ENCODE data around the gene LSP1.

The LSP1 gene

DNA sequence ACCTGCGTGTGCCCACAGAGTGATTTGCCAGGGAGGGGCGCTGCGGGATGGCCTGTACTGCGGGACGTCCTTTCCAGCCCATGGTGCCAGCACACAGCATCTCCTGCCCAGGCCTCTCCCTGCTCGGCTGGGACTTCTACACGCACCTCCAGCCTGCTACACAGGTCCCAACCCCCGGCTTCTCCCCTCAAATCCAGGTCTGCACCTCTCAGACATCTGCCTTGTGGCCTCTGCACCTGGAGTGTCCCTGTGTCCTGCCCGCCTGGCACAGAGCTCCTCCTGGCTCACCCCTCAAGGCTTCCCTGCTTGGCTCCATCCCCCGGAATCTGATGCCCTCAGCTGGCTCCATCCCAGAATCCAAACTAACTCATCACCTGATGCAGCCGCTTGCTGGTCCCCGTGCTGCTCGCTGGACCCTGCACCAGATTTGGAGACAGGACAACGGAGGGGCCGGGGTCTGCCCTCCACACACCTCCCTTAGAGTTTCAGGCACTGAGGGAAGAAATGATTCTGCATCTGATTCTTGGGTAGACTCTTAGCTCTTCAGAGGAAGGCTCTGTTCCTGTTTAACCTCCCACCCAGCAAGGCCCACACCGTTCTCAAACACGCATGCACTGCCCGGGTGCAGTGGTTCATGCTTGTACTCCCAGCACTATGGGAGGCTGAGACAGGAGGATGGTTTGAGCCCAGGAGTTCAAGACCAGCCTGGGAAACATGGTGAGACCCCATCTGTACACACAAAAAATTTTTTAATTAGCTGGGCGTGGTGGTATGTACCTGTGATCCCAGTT is 4.0 kb upstream of the LSP1 start:
- DNase-seq (ENCODE audit: low spot score) = no peak

DNA sequence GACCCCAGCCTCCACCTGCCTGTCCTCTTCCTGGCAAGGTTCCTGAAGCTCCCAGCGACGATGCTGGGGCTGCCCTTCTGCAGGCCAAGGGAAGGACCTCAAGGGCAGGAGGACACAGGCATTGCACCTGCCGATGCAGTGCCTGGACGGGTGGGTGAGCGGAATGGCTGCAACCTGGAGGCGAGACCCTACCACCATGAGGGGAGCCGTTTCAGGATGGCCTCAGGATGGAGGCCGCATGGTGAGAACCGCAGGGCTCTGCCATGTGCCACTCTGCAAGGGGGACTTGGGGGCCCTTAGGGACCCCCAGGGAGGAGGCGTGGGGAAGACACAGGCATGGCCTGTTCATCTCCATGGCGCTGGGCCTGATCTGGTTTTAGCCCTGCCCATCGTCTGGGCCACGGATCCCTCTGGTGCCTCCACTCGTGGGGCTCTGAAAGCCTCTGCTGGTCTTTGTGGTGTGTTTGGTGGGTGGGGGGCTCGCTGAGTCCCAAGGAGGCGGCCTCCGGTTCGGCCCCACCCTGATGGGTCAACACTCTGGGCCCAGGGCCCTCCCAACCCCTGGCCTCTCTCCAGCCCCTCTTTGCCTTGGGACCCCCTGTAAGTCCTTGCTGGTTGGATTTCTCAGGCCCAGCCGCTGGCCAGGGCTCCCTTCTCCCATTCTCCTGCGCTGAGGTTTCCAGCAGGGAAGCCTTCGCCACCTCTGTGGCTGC is 1.3 kb upstream of the LSP1 start:
- DNase-seq (ENCODE audit: low spot score) = no peak

DNA sequence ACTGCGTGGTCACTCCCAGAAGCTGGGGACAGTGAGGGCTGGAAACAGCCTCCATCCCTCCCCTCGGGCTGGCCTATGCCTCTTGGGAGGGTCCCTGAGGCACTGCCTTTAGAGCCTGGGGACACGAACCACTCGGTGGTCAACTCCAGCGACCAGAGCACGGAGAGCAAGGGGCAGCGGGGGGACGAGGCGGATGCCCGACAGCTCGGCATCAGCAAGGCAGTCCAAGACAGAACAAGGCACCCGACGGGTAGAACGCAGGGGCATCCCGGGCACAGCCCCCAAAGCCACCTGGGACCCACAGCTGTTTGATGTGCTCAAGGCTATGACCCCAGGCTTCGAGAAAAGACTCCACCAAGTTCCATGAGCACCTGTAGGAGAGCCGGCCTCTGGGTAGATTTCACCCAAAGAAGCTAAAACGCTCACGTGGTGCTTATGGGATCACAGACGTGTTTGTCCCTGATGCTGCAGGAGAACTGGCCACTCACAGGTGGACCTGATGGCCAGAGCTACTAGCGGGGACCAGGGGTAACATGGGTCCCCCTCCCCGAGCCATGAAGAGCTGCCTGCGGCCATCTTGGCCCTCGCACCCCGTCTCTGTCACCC is 510 bp upstream of the LSP1 start:
- DNase-seq (ENCODE audit: low spot score) = no peak

DNA sequence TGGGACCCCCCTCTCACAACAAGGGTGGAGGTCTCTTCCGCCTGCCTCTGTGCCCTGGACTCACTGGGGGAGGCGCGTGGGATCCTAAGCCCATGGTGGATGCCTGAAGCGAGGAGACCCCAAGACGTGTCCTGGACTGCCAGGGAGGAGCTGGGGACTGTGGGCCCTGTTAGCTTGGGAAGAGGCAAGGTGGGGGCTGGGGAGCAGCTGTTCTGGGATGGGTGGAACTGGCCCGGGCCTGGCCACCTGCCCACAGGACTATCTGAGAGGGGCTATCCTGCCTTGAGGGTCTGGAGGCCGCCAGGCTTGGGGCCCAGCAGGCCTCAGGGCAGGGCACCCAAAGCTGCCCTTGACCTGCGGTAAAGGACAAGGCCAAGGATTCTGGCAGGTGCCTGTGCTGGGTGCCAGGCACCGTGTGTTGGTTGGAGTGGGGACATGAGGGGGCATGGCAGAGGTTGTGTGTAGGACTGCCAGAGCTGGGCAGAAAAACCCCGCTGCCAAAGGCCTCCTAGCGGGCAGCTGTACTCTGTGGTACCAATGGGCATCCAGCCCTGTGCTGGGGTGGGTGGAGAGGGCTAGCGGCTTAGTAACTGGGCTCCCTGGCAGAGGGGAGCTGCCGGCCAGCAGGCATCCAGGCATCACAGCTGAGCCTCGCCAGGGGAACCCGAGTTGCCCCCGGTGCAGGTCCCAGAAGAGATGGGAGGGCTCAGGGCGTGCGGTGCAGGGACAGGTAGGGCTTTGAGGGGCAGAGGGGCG is 670 bp downstream of the LSP1 start:
- no peak for DNase-seq (ENCODE audit: low spot score)

DNA sequence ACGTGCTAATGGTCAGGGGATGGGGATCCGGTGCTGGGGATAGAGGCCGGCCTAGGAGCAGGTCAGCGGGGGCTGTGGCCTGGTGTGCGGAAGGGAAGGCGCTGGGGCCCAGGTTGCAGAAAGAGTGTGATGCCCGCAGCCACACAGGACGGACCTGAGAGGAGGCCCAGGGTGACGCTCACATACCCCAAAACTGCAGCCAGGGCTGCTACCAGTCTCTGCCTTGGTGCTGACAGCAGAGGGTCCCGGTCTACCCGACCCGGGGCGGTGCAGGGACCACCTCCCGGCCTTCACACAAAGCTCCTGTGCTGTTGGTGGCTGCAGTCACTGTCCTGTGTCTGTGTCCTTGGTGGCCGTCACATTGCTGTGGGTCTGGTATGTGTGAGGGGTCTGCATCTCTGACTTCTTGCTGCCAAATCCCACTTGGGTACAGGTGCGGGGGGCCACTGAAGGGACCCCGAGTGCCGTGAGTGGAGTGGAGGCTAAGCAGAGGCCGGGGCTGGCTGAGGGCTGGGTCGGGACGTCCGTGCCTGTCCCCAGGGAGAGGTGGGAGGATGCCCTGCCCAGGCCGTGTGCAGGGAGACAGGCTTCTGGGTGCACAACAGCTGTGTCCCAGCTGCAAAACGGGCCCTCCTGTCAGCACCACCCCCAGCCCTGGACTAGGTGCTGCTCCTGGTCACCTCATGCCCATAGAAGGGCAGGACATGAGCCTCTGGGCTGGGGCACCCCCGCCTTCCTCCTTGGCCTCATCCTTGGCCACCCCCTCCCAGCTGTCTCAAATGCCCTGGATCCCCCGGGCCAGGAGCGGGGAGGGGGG is 1.5 kb downstream of the LSP1 start:
- no peak for DNase-seq (ENCODE audit: low spot score)

DNA sequence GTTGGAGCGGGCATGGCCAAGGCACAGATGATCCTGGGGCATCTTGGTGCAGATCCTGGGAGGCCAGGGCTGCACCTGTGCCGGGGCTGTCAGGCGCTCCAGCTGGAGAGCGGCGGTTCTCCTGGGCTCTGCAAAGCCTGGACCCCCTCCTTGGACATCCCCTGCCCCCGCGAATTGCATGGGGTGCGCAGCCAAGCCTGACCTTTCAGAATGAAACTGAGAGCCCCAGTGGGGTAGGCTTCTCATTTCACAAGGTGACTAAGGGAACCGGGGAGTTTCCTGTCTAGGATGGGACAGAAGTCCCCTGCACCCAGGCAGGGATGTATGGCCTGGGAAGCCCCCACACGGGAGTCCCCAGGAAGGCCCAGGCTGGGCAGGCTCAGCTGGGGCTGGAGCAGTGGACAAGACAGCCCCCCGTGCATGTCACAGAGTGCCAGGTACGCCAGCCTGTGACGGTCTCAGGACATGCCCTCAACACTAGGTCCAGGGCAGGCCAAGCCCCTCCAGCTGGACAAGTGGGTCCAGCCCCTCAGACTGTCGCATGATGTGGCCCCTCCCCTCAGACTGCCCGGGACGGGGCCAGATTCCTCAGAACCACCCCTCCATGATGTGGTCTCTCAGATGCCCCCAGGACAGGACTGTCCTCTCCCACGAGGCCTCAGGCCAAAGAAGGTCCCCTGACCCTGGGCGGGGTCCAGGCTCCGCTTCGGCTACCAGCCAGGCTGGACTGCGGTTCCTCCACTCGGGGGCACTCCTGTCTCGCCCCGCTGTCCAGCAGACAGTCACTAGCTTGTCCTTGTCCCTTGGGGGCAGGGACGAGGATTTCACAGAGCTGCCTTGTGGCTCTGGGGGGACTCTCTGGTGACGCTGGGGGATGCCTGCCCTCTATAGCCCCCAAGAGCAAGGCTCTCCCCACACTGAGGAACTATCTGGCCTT is 2.3 kb downstream of the LSP1 start:
- DNase-seq (ENCODE audit: low spot score) = no peak

- DNase-seq (ENCODE audit: low spot score) = no peak
These were observed 3.0 kb downstream of the LSP1 start for GRCh38 chr11:1855886-1856265.

GRCh38 chr11:1856306-1857005 is 3.6 kb downstream of the LSP1 start:
- DNase-seq (ENCODE audit: low spot score) = no peak

DNA sequence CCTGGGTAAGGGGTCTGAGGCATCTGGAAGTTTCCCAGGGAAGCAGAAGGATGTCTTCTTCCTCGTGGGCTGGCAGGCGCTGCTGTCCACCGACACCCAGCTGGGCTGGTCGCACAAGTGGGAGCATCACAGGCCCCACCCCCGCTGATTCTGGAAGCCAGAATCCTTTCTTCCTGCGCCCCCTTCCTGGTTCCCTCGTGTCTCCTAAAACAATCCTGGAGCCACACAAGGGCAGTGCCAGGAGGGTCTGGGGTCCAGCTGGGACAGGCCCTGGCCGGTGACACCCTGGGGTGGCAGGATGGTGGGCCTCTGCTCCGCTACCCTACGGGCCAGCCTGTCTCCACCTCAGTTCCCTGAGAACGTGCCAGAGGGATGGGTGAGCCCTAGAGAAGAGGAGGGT is 4.2 kb downstream of the LSP1 start:
- no peak for DNase-seq (ENCODE audit: low spot score)

DNA sequence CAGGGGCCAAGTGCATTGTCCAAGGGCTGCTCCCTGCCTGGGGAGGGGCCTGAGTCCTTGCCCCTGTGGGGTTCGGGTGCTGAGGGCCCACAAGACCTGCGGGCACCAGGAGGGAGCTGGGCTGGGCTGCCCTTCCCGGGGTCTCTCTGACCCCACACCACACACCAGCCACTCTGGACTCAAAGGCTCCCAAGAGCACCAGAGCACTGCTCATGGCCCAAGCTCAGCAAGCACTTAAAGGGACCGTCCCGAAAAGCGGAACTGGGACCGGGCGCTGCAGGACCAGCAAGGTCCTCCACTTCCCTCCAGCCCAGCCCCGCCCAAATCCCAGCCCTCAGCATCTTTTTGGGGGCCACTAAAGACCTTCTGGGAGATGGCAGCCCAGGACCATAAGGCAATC is 5.3 kb downstream of the LSP1 start:
- DNase-seq (ENCODE audit: low spot score) = no peak

DNA sequence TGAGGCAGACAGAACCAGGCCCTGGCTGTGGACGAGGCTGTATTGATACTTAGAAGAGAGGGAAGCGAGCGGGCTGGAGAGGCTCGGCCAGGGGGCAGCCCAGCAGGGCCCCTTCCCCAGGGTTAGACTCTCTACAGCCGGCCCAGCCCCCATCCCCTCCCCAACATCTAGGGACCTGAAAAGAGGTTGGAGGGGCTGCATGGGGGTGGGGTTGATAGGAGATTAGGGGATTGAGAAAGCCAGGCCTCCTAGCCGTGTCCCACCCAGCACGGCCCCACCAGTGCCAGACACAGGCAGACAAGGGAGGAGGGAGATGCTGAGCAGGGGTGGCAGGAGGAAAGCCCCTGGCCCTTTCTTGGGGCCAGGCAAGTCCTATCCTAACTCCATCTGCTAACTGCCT is 5.7 kb downstream of the LSP1 start:
- DNase-seq (ENCODE audit: low spot score) = no peak

DNA sequence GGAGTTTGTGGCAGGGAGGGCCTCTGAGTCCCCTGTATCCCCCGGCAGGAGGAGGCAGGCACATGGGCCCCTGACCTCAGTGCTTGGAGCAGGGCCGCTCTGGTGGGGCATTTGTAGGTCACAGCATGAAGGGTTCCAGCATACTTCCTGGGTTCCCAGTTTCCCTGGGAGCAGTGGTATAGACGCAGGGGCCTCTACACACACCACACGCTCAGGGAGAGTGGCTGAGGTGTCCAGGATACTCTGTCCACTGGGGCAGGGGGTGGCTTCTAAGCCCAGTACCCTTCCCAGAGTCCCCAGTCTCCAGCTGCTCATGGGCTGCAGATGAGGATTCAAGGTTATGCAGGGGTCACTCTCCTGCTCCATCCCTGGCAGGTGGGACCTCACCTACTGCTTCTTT is 6.1 kb downstream of the LSP1 start:
- no peak for DNase-seq (ENCODE audit: low spot score)

DNA sequence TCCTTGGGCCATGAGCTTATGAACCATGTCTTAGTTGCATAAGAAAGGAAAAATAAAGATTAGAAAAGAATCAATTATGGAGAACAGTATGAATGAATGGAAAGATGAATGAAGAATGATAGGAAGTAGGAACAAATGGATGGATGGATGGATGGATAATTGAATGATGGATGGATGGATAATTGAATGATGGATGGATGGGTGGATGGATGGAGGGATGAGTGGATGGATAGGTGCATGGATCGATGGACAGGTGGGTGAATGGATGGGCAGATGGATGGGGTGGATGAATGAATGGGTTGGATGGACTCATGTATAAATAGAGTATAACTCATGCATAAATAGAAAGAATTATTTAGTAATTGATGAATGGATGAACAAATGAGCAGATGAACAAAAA is 7.2 kb downstream of the LSP1 start:
- no peak for DNase-seq (ENCODE audit: low spot score)

DNA sequence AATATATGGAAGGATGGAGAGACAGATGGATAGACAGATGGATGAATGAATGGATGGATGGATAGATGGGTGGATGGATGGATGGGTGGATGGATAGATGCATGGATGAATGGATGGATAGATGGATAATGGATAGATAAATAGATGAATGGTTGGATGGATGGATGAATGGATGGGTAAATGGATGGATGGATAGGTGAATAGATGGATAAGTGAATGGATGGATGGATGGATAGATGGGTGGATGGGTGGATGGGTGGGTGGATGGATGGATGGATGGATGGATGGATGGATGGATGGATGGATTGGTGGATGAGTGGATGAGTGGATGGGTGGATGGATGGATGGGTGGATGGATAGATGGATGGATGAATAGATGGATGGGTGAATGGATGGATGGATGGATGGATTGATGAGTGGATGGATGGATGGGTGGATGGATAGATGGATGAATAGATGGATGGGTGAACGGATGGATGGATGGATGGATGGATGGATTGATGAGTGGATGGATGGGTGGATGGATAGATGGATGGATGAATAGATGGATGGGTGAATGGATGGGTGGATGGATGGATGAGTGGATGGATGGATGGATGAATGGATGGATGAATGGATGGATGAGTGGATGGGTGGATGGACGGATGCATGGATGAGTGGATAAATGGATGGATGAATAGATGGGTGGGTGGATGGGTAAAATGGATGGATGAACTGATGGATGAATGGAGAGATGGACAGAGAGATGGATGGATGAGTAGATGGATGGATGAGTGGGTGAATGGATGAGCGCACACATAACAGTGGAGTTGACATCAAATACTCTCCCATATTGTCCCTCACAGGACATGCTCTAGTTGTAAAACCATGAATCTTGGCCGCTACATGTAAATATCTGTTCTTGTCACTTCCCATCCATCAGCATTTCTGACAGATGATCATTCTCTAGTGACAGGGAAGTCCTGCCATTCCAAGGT is 8.8 kb downstream of the LSP1 start:
- DNase-seq (ENCODE audit: low spot score) = no peak

DNA sequence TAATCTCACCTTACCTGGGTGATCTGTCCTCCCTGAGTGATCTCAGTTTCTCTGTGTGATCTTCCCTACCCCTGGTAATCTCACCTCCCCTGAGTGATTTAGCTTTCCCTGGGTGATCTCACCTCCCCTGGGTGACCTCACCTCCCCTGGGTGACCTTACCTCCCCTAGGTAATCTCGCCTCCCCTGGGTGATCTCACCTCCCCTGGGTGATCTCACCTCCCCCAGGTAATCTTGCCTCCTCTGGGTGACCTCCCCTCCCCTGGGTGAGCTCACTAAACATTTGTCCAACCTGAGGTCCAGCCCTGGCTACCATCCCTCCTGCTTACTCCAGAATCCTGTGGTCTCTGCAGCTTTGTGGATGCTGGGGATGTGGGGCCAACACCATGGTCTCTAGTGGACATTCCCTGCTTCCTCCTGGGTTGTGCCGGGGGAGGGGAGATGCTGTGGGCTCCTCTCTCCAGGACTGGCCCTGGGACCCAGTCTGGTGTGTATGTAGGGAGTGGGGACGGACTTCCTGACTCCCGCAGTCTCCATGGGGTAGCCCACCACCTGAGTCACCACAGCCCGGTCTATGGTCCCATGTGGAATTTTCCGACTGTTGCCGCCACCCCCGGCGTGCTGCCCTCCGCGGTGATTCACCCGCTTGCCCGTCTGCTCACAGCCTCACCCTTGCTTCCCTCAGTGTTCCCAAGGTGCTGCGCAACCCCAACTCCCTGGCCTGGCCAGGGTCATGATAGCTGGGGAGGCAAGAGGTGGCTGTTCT is 9.9 kb downstream of the LSP1 start:
- no peak for DNase-seq (ENCODE audit: low spot score)

DNA sequence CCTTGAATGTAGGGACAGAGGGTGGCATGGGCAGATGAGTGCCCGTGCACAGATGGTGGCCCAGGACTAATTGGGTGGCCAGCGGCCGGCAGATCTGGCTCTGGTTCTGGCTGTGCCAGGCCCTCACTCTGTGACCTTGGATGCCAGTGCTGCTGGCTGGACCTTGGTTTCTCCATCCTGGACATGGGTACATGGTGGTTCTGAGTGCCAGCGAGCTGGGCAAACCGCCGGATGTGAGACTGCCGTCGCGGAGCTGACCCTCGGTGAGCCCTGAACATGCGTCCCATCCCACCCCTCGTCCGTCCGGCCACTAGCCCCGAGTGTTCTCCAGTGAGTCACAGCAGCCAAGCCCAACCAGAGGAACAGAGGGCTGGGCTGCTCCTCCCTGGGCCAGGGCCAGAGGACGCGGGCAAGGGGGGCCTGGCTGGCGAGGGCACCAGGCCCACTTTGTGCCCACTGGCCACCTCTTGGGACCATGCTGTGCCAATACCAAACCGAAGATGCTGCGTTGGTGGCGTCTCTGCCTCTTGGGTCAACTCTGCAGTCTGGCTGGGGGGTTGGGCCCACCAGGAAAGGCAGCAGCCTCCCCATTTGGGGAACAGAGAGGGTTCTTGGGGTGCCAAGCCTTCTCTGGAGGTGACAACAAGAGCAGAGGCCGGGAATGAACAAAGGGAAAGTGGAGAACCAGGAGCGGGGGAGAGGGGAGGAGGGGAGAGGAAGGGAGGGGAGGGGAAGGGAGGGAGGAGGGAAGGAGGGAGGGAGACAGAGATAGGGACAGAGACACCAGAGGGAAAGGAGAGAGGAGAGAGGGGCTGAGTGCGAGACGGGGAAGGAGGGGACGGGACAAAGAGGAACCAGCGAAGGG is 10.7 kb downstream of the LSP1 start:
- no peak for DNase-seq (ENCODE audit: low spot score)

DNA sequence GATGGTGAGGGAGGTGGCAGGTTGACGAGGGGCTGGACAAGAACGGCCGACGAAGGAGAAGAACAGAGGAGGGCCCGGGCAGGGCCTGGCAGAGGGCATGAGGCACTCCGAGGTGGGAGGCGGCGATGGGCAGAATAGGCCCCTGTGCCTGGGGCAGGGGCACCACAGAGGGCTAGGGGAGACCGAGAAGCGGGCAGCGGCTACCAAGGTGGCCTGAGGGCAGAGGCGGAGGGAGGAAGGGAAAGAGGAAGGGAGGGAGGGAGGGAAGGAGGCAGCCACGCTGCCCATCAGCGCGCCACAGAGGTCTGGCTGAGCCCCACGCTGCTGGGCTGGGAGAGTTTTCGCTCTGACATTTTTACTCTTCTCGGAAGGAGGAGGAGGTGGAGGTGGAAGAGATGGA is 11.3 kb downstream of the LSP1 start:
- DNase-seq (ENCODE audit: low spot score) = no peak
